ENCODE measurements around the gene ATP8A1. TPM values are rescaled to one million over a fixed set of nuclear protein-coding genes. Genes with fewer than 3 reads are reported as not detected.

ATP8A1 gene
- total RNA-seq, 1 donor from 2014 or later = 44.0 TPM

DNA sequence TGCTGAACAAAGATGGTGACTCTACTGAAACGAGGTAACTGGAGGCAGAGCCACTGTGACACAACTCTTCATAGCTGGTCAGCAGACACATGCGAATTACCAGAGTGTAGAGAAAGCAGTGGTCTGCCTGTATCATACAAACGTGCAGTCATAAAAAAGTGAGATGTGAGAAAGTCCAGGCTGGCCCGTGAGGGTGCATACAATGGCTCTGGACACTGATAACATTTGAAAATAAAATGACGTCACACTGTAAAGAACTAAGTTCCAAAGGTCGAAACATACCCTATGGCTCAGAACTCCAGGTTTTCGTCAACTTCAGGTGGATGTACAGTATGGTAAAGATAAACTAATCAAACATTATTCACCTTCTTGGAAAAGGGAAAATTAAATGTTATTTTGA lies 163.9 kb downstream of the ATP8A1 start:
- no peak for DNase-seq (ENCODE audit: low spot score)
- peaks cover 16% of the 10 kb centered on the region for H3K4me1 Mint-ChIP-seq (ENCODE audit: unreplicated experiment)
- peaks cover 1% of the 10 kb centered on the region for H3K27me3 Mint-ChIP-seq (ENCODE audit: unreplicated experiment)
- no peaks in the 10 kb centered on the region for H3K9me3 Mint-ChIP-seq (ENCODE audit: unreplicated experiment)
- TF ChIP-seq, protein P1, sequence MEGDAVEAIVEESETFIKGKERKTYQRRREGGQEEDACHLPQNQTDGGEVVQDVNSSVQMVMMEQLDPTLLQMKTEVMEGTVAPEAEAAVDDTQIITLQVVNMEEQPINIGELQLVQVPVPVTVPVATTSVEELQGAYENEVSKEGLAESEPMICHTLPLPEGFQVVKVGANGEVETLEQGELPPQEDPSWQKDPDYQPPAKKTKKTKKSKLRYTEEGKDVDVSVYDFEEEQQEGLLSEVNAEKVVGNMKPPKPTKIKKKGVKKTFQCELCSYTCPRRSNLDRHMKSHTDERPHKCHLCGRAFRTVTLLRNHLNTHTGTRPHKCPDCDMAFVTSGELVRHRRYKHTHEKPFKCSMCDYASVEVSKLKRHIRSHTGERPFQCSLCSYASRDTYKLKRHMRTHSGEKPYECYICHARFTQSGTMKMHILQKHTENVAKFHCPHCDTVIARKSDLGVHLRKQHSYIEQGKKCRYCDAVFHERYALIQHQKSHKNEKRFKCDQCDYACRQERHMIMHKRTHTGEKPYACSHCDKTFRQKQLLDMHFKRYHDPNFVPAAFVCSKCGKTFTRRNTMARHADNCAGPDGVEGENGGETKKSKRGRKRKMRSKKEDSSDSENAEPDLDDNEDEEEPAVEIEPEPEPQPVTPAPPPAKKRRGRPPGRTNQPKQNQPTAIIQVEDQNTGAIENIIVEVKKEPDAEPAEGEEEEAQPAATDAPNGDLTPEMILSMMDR (IDR thresholded peaks at IDR 0.05; ENCODE audit: unreplicated experiment) = no peak
- H3K36me3 Mint-ChIP-seq (ENCODE audit: low read depth, unreplicated experiment) = peaks cover 10% of the 10 kb centered on the region
- H3K4me3 Mint-ChIP-seq (ENCODE audit: unreplicated experiment) = no peak overlapping the region
- no peak overlapping the region for H3K27ac Mint-ChIP-seq (ENCODE audit: unreplicated experiment)

- Mint-ChIP-seq H3K36me3 (ENCODE audit: low read depth, unreplicated experiment) (peaks cover 6% of the 10 kb centered on the region), H3K4me3 (ENCODE audit: unreplicated experiment) (no peak overlapping the region), H3K4me1 (ENCODE audit: unreplicated experiment) (peaks cover 34% of the 10 kb centered on the region), H3K9me3 (ENCODE audit: unreplicated experiment) (no peaks in the 10 kb centered on the region), H3K27ac (ENCODE audit: unreplicated experiment) (no peak overlapping the region), H3K27me3 (ENCODE audit: unreplicated experiment) (peaks cover 1% of the 10 kb centered on the region)
- no peak for DNase-seq (ENCODE audit: low spot score)
- TF ChIP-seq, protein P1 (IDR thresholded peaks at IDR 0.05; ENCODE audit: unreplicated experiment) = no peak
Observed at GRCh38 chr4:42490015-42490414, 166.9 kb downstream of the ATP8A1 start.

- no peak for DNase-seq (ENCODE audit: low spot score)
- Mint-ChIP-seq H3K4me1 (ENCODE audit: unreplicated experiment) (peaks cover 34% of the 10 kb centered on the region), H3K36me3 (ENCODE audit: low read depth, unreplicated experiment) (peaks cover 6% of the 10 kb centered on the region), H3K9me3 (ENCODE audit: unreplicated experiment) (no peaks in the 10 kb centered on the region), H3K4me3 (ENCODE audit: unreplicated experiment) (no peak overlapping the region), H3K27me3 (ENCODE audit: unreplicated experiment) (peaks cover 1% of the 10 kb centered on the region), H3K27ac (ENCODE audit: unreplicated experiment) (peak overlapping the region; percentile 67)
- TF ChIP-seq, protein P1 (IDR thresholded peaks at IDR 0.05; ENCODE audit: unreplicated experiment) = no peak
Observed at GRCh38 chr4:42489095-42489494, 167.8 kb downstream of the ATP8A1 start.

DNA sequence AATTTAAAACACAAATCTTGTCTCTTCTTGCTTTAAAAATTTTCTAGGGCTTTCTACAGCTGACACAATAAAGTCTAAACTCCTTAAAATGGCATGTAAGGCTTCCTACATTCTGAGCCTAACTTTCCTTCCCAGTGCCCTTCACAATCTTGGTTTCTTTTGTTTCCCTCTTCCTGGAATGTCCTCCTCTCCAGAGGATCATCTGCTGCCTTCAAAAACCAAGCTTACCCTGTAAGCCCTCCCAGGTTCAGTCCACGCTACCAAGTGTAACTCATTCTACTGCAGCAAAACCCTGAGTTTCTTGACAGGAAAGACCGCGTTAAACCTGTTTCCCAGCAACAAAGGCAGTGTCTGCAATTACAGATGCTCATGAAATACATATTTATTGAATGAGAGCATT lies 168.4 kb downstream of the ATP8A1 start:
- no peak overlapping the region for H3K4me3 Mint-ChIP-seq (ENCODE audit: unreplicated experiment)
- H3K27ac Mint-ChIP-seq (ENCODE audit: unreplicated experiment) = peak overlapping the region; percentile 67
- peaks cover 1% of the 10 kb centered on the region for H3K27me3 Mint-ChIP-seq (ENCODE audit: unreplicated experiment)
- peaks cover 6% of the 10 kb centered on the region for H3K36me3 Mint-ChIP-seq (ENCODE audit: low read depth, unreplicated experiment)
- H3K9me3 Mint-ChIP-seq (ENCODE audit: unreplicated experiment) = no peaks in the 10 kb centered on the region
- H3K4me1 Mint-ChIP-seq (ENCODE audit: unreplicated experiment) = peaks cover 34% of the 10 kb centered on the region
- TF ChIP-seq, protein P1 (IDR thresholded peaks at IDR 0.05; ENCODE audit: unreplicated experiment) = no peak
- DNase-seq (ENCODE audit: low spot score) = no peak

DNA sequence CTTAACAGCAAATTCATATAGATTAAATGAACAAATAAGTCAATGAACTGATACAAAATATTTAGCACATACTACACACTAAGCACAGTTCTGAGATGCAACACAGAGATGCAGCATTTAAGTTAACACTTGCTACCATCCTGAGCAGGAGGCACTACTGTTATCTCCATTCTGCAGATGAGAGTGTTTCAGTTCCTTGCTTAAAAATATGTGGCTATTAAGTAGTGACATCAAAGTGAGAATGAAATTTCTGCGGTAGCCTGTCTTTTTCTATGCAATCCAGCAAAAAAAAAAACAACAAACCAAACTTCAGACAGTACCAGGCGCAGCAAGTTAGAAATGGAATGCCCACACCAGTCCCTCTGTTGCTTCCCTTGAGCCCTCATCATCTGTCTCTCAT lies 168.8 kb downstream of the ATP8A1 start:
- no peak for DNase-seq (ENCODE audit: low spot score)
- H3K9me3 Mint-ChIP-seq (ENCODE audit: unreplicated experiment) = no peaks in the 10 kb centered on the region
- TF ChIP-seq, protein P1 (IDR thresholded peaks at IDR 0.05; ENCODE audit: unreplicated experiment) = no peak
- H3K4me3 Mint-ChIP-seq (ENCODE audit: unreplicated experiment) = no peak overlapping the region
- H3K27ac Mint-ChIP-seq (ENCODE audit: unreplicated experiment) = no peak overlapping the region
- H3K27me3 Mint-ChIP-seq (ENCODE audit: unreplicated experiment) = peaks cover 1% of the 10 kb centered on the region
- peaks cover 34% of the 10 kb centered on the region for H3K4me1 Mint-ChIP-seq (ENCODE audit: unreplicated experiment)
- peaks cover 6% of the 10 kb centered on the region for H3K36me3 Mint-ChIP-seq (ENCODE audit: low read depth, unreplicated experiment)

Data from endothelial cell (in vitro differentiated cells).